Uterus (tissue), 2 donors: ENCODE results near the gene TLE4.

ENCODE experiments used
- CTCF ChIP-seq, 4 experiments: fragments of 200-600 bp in 2 of 4; fragments of 450-650 bp in 2 of 4; sonication (generic) in 2 of 4; IDR thresholded peaks; one replicate each; pipeline ENCODE4 v1.5.1; 2016 to 2019; ENCODE audit warnings: antibody characterized with exemption in 4 of 4, mild to moderate bottlenecking in 2 of 4, moderate library complexity in 1 of 4
- POLR2A ChIP-seq, 2 donors: fragments of 450-650 bp; IDR thresholded peaks; one replicate each; pipeline ENCODE4 v1.6.1; 2016; ENCODE audit warnings: antibody characterized with exemption in 2 of 2, mild to moderate bottlenecking in 1 of 2, moderate library complexity in 1 of 2

GRCh38 chr9:79672891-79673290, 101.1 kb downstream of the TLE4 start:
- TF ChIP-seq POLR2A (IDR thresholded peaks at IDR 0.05) (no peak), CTCF (IDR thresholded peaks at IDR 0.05) (no peak)
